ENCODE measurements around the gene CABYR.

CABYR gene

GRCh38 chr18:24173997-24174396 lies 35.1 kb downstream of the CABYR start:
- Histone ChIP-seq H3K27ac (no peak overlapping the region), H3K27me3 (no peaks in the 10 kb centered on the region), H3K9me3 (no peaks in the 10 kb centered on the region), H3K4me1 (peaks cover 0 to 4% (median 0%) of the 10 kb centered on the region in 4 donors), H3K4me3 (no peak overlapping the region), H3K36me3 (peaks cover 3 to 54% (median 26%) of the 10 kb centered on the region in 3 donors)
- intact Hi-C loops (cut with DNase I; ENCODE audit: low total_unique reads), result loop anchor here (10.0 kb wide), 1 partner anchor 311 kb away; no protein-coding TSS in a partner anchor
- no peak for DNase-seq
- TF ChIP-seq CTCF (IDR thresholded peaks at IDR 0.05), result no peak

GRCh38 chr18:24176727-24177416 lies 38.0 kb downstream of the CABYR start:
- Histone ChIP-seq H3K27ac (no peak overlapping the region), H3K36me3 (peaks cover 3 to 49% (median 12%) of the 10 kb centered on the region in 3 donors), H3K4me3 (no peak overlapping the region), H3K27me3 (no peaks in the 10 kb centered on the region), H3K9me3 (no peaks in the 10 kb centered on the region), H3K4me1 (peaks cover 0 to 4% (median 0%) of the 10 kb centered on the region in 4 donors)
- peak in 1 of 2 donors; percentile 42 for DNase-seq
- peak; percentile 55 to 64 for TF ChIP-seq CTCF (IDR thresholded peaks at IDR 0.05)
- intact Hi-C loops (cut with DNase I; ENCODE audit: low total_unique reads), result loop anchor here (5.0 to 10.0 kb wide), 2 partner anchors 95 to 308 kb away; no protein-coding TSS in a partner anchor

GRCh38 chr18:24177499-24178133 lies 38.8 kb downstream of the CABYR start:
- no peaks in the 10 kb centered on the region for H3K27me3 ChIP-seq
- no peak overlapping the region for H3K4me3 ChIP-seq
- peaks cover 0 to 4% (median 0%) of the 10 kb centered on the region in 4 donors for H3K4me1 ChIP-seq
- peaks cover 3 to 48% (median 12%) of the 10 kb centered on the region in 3 donors for H3K36me3 ChIP-seq
- H3K9me3 ChIP-seq, result no peaks in the 10 kb centered on the region
- intact Hi-C loops (cut with DNase I; ENCODE audit: low total_unique reads), result loop anchor here (5.0 to 10.0 kb wide), 2 partner anchors 95 to 307 kb away; no protein-coding TSS in a partner anchor
- H3K27ac ChIP-seq, result no peak overlapping the region
- DNase-seq, result no peak
- TF ChIP-seq CTCF (IDR thresholded peaks at IDR 0.05), result no peak

GRCh38 chr18:24180048-24180447 lies 41.2 kb downstream of the CABYR start:
- H3K4me1 ChIP-seq, result peaks cover 0 to 4% (median 0%) of the 10 kb centered on the region in 4 donors
- H3K36me3 ChIP-seq, result peaks cover 0 to 35% (median 2%) of the 10 kb centered on the region in 3 donors
- TF ChIP-seq CTCF (IDR thresholded peaks at IDR 0.05), result no peak
- intact Hi-C loops (cut with DNase I; ENCODE audit: low total_unique reads), result no loop called here
- no peak overlapping the region for H3K27ac ChIP-seq
- no peaks in the 10 kb centered on the region for H3K9me3 ChIP-seq
- DNase-seq, result no peak
- H3K27me3 ChIP-seq, result no peaks in the 10 kb centered on the region
- H3K4me3 ChIP-seq, result no peak overlapping the region

GRCh38 chr18:24181806-24182205 lies 42.9 kb downstream of the CABYR start:
- Histone ChIP-seq H3K27ac (no peak overlapping the region), H3K36me3 (peaks cover 0 to 30% (median 10%) of the 10 kb centered on the region in 3 donors), H3K27me3 (no peaks in the 10 kb centered on the region), H3K9me3 (no peaks in the 10 kb centered on the region), H3K4me1 (peaks cover 0 to 3% (median 0%) of the 10 kb centered on the region in 4 donors), H3K4me3 (no peak overlapping the region)
- intact Hi-C loops (cut with DNase I; ENCODE audit: low total_unique reads), result no loop called here
- TF ChIP-seq CTCF (IDR thresholded peaks at IDR 0.05), result no peak
- no peak for DNase-seq

All from tibial artery (tissue), 4 donors.